Neural crest cell (in vitro differentiated cells): ENCODE measurements around the gene LUZP2. TPM values are rescaled to one million over a fixed set of nuclear protein-coding genes. Genes with fewer than 3 reads are reported as not detected.

Experiments used
- DNase-seq: peaks from one replicate; pipeline ENCODE4 v3.0.0; 2021; ENCODE audit warnings: low read depth, mixed read lengths, low spot score
- H3K27ac Mint-ChIP-seq: one replicate; pipeline ENCODE4 v1.8.0; 2021; ENCODE audit warnings: mild to moderate bottlenecking, mixed read lengths; ENCODE audit not compliant: unreplicated experiment
- H3K27me3 Mint-ChIP-seq: 2 replicates; pipeline ENCODE4 v1.8.0; 2021; ENCODE audit warnings: low read depth, mild to moderate bottlenecking, mixed read lengths
- H3K36me3 Mint-ChIP-seq: 2 replicates; pipeline ENCODE4 v1.8.0; 2021; ENCODE audit warnings: low read depth, mild to moderate bottlenecking, mixed read lengths
- H3K4me1 Mint-ChIP-seq: 2 replicates; pipeline ENCODE4 v1.8.0; 2021; ENCODE audit warnings: mixed read lengths
- H3K4me3 Mint-ChIP-seq: one replicate; pipeline ENCODE4 v1.8.0; 2021; ENCODE audit warnings: mild to moderate bottlenecking, mixed read lengths
- H3K9me3 Mint-ChIP-seq: 2 replicates; pipeline ENCODE4 v1.8.0; 2021; ENCODE audit warnings: mixed read lengths
- total RNA-seq: library from RNA; stranded (reverse); gene quantifications from 2 replicates; pipeline ENCODE4 v1.2.1, GENCODE V29; 2021
- TF ChIP-seq, protein P1 (sequence below): fragments of 200-600 bp; sonication (generic); conservative IDR thresholded peaks from 2 replicates; pipeline ENCODE4 v1.5.0; 2021; ENCODE audit warnings: antibody characterized with exemption, mild to moderate bottlenecking

The LUZP2 gene
- total RNA-seq, 1 donor from 2014 or later: 0.28 TPM

GRCh38 chr11:24587635-24588034 lies 90.8 kb downstream of the LUZP2 start:
- Mint-ChIP-seq H3K27me3 (no peaks in the 10 kb centered on the region), H3K4me1 (no peaks in the 10 kb centered on the region), H3K27ac (no peak overlapping the region), H3K36me3 (no peaks in the 10 kb centered on the region), H3K9me3 (no peaks in the 10 kb centered on the region), H3K4me3 (no peak overlapping the region)
- DNase-seq: no peak
- TF ChIP-seq, protein P1, sequence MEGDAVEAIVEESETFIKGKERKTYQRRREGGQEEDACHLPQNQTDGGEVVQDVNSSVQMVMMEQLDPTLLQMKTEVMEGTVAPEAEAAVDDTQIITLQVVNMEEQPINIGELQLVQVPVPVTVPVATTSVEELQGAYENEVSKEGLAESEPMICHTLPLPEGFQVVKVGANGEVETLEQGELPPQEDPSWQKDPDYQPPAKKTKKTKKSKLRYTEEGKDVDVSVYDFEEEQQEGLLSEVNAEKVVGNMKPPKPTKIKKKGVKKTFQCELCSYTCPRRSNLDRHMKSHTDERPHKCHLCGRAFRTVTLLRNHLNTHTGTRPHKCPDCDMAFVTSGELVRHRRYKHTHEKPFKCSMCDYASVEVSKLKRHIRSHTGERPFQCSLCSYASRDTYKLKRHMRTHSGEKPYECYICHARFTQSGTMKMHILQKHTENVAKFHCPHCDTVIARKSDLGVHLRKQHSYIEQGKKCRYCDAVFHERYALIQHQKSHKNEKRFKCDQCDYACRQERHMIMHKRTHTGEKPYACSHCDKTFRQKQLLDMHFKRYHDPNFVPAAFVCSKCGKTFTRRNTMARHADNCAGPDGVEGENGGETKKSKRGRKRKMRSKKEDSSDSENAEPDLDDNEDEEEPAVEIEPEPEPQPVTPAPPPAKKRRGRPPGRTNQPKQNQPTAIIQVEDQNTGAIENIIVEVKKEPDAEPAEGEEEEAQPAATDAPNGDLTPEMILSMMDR: no peak

- H3K4me3 Mint-ChIP-seq: no peak overlapping the region
- H3K36me3 Mint-ChIP-seq: no peaks in the 10 kb centered on the region
- no peak for DNase-seq
- TF ChIP-seq, protein P1: no peak
- no peaks in the 10 kb centered on the region for H3K27me3 Mint-ChIP-seq
- H3K4me1 Mint-ChIP-seq: no peaks in the 10 kb centered on the region
- no peak overlapping the region for H3K27ac Mint-ChIP-seq
- H3K9me3 Mint-ChIP-seq: no peaks in the 10 kb centered on the region
Measured at GRCh38 chr11:24588081-24588480, 91.2 kb downstream of the LUZP2 start.

- TF ChIP-seq, protein P1: no peak
- no peaks in the 10 kb centered on the region for H3K4me1 Mint-ChIP-seq
- no peaks in the 10 kb centered on the region for H3K9me3 Mint-ChIP-seq
- H3K36me3 Mint-ChIP-seq: no peaks in the 10 kb centered on the region
- H3K27ac Mint-ChIP-seq: no peak overlapping the region
- no peaks in the 10 kb centered on the region for H3K27me3 Mint-ChIP-seq
- no peak overlapping the region for H3K4me3 Mint-ChIP-seq
- no peak for DNase-seq
Measured at GRCh38 chr11:24589064-24589463, 92.2 kb downstream of the LUZP2 start.

DNA sequence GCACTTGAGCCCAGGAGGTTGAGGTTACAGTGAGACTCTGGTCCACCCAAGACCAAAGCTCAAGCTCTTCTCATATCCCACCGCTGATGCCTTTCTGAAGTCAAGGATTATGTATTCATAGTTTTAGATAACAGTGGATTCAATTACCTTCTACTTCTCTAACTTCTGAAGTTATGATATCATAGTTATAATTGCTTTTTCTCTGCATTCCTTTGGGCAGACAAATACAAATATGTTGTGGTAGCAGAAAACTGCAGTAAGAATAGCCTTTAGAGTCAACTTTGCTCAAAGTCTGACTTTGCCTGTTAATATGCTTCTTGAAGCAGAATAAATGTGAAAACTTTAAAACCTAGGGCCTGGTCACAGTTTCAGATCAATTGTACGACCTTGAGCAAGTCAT lies 94.4 kb downstream of the LUZP2 start:
- no peak overlapping the region for H3K4me3 Mint-ChIP-seq
- no peak for DNase-seq
- H3K36me3 Mint-ChIP-seq: no peaks in the 10 kb centered on the region
- H3K27me3 Mint-ChIP-seq: no peaks in the 10 kb centered on the region
- H3K27ac Mint-ChIP-seq: no peak overlapping the region
- TF ChIP-seq, protein P1: no peak
- no peaks in the 10 kb centered on the region for H3K9me3 Mint-ChIP-seq
- H3K4me1 Mint-ChIP-seq: no peaks in the 10 kb centered on the region

- TF ChIP-seq, protein P1: no peak
- Mint-ChIP-seq H3K9me3 (no peaks in the 10 kb centered on the region), H3K36me3 (no peaks in the 10 kb centered on the region), H3K27ac (no peak overlapping the region), H3K27me3 (no peaks in the 10 kb centered on the region), H3K4me3 (no peak overlapping the region), H3K4me1 (no peaks in the 10 kb centered on the region)
- DNase-seq: no peak
Measured at GRCh38 chr11:24592360-24592759, 95.5 kb downstream of the LUZP2 start.

- no peaks in the 10 kb centered on the region for H3K36me3 Mint-ChIP-seq
- no peak overlapping the region for H3K4me3 Mint-ChIP-seq
- H3K27ac Mint-ChIP-seq: no peak overlapping the region
- no peaks in the 10 kb centered on the region for H3K27me3 Mint-ChIP-seq
- DNase-seq: no peak
- TF ChIP-seq, protein P1: no peak
- H3K4me1 Mint-ChIP-seq: no peaks in the 10 kb centered on the region
- H3K9me3 Mint-ChIP-seq: no peaks in the 10 kb centered on the region
Measured at GRCh38 chr11:24593332-24593731, 96.5 kb downstream of the LUZP2 start.
